GM11168 (cell line): ENCODE measurements around the gene SSH2.

ENCODE experiments used
- in situ Hi-C: fragments of 300-500 bp; cut with MboI; formaldehyde crosslinking; loops from one replicate; pipeline ENCODE4 v1.12.0; 2022; ENCODE audit warnings: low sequenced_read_pairs; ENCODE audit not compliant: unreplicated experiment

SSH2 gene

DNA sequence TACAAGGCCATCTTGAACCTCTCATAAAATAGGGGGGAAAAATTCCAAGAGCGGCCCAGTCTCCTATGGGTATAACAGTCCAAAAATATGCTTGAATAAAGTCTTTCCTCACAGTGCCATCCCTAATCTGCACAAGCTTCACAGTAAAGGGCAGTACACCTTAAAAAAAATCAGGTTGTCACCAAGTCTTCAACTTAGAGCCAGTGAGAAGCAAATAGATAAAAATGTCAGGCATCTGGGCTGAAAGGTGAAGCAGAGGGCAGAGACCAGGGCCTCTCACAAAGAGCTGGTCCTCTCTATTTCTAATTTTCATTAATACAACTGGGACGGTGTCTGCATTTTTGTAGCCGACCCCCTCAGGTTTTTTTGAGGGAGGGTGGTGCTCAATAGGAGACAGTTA is 82.9 kb downstream of the SSH2 start:
- in situ Hi-C loops: no loop called here

DNA sequence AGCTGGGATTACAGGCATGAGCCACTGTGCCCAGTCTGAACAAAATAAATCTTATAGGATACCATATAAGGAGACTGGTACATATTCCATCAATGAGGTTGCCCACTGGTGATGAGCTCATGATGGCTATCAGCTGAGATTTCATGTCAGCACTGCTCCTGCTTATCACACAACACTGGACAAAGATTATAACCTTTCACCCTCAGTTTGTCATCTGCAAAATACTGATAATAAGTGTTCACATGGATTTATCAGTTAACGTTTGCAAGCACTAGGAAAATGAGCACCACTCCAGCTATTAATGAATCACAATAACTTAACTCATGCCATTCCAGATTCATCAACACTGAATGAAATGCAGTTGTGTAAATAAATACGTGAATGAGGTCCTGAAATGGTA is 83.7 kb downstream of the SSH2 start:
- in situ Hi-C loops: no loop called here

DNA sequence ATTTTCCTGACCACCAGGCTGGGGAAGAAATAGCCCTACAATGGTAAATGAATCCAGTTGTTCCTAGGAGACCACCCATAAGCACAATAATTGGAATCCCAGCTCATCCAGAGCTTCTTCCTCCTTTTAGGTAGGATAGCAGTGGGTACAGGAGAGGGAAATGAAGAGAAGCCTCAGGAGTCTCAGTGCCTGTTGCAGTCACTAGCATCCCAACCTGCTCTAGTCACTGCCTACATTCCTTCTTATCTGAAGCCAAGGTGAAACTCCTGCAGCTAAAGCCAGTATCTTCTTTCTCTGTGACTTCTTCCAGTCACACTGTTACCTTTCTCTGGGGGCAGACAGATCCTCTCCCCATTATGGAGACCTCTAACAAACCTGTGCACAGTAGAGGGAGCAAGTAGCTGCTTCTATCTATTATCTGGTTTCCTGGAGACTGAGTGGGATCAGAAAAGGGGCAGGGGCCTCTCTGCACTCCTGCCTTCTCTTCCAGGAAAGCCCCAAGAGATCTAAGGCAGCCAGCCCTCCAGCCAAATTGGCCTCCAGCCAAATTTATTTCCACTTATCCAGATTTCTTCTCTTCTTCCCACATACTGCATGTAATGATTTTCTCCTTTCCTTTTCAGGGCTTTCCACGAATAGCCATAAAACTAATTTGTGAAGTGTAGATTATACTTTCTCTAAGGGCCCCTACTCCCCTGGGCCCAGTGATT is 85.5 kb downstream of the SSH2 start:
- in situ Hi-C loops: no loop called here

DNA sequence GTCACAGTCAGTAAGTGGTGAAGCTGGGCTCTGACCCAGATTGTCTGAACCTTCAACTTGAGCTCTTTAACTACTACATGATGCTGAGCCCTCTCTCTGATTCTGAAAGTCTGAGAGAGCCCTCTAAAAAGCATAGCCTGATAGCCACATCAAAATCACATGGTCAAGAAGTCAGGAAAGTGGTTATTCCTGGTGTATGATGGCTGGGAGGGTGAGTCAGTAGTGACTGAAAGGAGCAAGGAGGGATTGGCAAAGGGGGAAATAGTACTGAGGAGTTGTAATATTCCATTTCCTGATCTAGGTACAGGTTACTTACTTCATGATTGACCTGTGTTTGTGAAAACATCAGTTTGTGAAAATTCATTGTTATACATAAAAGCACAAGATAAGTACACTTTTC is 89.1 kb downstream of the SSH2 start:
- in situ Hi-C loops: no loop called here

DNA sequence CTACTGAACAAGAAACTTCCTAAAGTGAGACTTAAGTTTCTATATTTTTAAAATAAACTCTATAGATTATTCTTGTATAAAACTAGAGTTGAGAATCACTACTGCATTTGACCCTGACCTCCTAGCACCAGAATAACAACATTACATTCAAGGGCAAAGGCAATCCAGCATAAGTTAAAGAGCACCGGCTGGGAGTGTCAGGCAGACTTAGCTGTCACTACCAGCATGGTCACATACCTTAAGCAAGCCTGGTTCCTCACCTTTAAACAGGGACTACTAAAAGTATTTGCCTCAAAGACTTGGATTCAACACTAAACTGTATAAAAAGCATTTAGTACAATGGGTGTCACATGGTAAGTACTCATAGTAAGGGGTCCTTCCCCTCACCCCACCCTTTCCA is 90.4 kb downstream of the SSH2 start:
- in situ Hi-C loops: no loop called here

DNA sequence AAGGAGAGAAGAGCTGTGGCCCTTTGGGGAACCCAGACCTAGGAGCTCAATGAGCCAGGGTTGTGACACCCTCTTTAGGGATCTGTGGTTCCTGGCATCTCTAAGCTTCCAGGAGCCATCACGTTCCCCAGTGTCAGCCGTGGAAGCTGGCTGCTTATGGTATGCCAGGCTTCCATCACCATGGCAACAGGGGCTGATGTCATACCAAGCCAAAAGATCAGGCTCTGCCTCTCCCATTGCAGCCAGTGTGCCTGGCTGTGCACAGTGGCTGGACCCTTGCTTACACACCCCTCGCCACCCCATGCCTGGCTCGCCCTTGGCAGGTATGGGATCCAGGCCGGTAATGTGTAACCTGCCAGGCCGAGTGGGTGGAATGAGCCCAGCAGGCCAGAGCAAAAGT is 91.1 kb downstream of the SSH2 start:
- in situ Hi-C loops: no loop called here

DNA sequence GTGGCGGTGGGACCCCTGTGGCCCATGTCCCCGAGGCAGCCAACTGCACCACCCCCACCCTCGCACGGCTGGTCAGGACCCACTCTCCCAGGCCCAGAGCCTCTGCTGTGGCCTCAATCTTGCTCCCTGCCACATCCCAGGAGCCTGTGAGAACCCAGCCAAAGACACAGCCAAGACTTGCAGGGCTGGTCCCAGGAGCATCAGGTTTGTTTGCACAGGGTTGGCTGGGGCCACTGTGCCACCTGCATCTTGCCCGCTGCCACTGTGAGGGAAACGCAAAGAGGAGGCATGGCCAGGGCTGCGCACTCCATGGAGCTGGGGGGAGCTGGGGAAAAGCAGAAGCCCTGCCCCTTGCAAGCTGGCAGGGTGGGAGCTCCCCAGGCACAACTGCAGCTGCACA is 92.5 kb downstream of the SSH2 start:
- in situ Hi-C loops: no loop called here

DNA sequence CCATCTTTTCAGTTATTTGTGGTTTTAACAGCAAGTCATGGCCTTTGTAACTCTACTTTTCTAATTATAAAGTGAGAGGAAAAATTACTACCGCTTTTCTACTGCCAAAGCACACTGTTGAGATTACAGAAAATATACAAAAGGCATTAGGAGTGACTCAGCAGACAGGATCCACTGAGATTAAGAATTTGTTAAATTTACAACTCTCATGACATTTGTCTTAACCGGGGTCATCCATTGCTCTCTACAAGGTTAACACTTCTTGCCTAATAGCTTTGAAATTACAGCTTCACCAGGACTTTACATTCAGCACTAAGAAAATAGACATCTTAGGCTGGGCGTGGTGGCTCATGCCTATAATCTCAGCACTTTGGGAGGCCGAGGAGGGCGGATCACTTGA is 93.4 kb downstream of the SSH2 start:
- in situ Hi-C loops: no loop called here

DNA sequence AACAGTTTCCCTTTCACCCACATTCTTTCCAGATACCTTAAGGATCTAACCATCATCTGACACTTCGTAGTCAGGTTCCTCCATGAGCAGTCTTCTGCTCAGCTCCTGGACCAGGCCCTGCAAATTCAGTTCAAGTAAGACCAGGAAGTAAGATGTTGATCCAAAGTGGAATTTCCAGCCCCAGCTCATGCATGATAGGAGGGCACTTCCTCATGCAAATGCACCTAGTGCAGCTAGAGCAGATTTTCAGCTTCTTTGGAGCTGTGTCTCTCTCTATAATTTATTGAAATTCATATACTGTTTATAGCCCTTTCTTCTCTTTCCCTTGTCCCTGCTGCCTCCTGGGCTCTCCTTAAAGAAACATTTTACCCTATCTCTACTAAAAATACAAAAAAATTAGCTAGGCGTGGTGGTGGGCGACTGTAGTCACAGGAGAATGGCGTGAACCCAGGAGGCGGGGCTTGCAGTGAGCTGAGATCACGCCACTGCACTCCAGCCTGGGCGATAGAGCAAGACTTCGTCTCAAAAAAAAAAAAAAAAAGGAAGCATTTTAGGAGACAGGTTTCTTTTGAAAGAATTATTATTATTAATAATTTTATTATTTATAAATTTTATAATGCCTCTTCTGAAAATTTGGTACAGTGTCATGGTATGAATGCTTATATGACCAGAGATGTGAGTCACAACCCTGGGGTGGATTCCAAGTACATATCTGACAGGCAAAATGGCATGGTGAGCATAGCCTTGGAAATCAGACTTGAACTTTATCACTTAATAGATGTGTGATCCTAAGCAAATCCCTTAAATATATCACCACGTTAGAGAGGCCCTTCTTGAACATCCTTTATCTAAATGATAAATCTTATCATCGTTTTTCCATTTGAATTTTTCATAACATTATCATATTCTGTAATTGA is 94.3 kb downstream of the SSH2 start:
- in situ Hi-C loops: no loop called here

DNA sequence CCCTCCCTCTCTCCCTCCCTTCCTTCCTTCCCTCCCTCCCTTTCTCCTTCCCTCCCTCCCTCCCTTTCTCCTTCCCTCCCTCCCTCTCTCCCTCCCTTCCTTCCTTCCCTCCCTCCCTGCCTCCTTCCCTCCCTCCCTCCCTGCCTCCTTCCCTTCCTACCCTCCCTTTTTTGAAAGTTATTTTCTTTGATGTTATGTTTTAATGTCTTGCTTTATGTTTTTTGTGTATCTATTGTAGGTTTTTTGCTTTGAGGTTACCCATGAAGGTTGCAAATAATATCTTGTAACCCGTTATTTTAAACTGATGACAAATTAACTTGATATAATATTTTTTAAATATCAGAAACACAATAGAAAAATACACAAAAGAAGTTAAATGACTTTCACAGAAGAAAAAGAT is 96.2 kb downstream of the SSH2 start:
- in situ Hi-C loops: no loop called here

DNA sequence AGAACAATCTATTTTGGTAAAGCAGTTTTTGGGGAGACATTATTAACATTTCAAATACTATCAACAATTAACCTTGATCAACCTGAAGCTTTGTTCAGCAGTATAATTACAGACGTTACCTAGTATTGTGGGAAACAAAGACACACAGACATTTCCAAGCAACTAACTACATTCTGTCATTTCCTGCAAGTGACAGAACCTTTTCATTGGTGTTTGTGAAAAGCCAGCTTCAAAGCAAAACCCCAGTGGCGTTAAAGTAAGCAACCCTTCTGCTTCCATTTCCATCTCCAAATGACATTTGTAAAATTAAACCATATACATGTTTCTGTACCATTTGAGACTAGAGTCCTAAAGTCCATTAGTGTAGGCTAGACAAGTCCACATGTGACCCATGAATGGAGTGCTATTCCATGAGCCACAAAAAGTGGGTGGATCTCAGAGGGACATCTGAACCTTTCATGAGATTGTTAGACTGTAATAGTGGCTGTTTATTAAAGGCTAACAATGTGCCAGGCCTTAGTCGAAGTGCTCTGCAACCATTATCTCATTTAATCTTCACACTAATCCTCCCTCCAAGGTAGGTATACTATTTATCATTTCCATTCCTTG is 101.2 kb downstream of the SSH2 start:
- in situ Hi-C loops: no loop called here

DNA sequence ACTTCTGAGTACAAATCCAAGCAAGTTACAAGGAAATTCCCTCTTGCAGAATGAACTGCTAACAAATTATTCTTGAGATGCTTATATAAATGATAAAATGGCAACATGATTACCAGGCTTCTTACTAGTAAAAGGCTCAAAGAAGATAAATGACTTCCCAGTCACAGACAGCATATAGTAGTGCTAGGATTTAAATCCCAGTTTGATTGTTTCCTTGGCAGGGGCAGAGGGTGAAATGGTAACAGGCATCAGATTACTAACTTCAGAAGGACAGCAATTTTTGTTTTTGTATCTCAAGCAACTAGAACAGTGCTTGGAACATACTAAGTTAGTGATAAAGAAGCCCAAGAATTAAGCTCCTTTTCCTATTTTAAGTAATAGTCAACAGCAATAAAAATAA is 102.8 kb downstream of the SSH2 start:
- in situ Hi-C loops: no loop called here

DNA sequence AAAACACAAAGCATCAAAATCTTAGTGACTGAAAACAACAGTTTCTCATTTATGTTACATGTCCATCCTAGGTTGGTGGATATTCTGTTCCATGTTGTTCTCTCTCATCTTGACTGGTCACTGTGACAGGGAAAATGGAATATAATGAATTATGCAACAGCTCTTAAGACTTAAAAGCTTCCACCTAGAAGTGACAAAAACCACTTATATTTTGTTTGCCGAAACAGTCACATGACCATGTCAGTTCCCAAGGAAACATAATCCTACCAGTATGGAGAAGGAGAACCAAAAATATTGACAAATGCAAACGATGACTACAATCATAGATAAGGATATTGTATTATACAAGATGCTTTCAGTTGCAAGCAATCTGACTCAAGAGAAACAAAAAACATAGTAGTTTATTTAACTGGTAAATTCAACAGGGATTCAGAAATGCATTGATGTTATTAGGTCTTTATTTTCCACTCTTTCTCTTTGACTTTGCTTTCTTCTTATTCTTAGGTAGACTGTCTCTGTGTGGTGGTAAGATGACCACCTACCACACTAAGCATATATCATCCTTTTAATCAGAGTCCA is 103.8 kb downstream of the SSH2 start:
- in situ Hi-C loops: no loop called here

DNA sequence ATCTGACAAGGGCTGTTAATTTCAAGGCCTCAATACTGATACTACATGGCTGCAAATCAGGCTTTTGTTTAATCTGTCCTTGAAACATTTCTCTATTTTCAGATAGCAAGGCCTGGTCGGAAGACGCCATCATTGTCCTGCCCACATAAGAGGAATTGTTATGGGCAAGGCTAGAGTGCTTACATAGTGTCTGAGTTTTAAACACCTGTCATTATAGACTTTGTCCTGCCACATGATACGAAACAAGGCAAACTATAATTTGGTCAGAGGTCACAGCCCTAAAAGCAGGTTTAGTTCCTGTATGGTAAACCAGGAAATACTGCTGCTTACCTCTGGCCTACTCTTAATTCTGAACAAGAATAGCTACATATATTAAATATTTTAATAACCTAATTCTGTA is 104.4 kb downstream of the SSH2 start:
- in situ Hi-C loops: no loop called here

DNA sequence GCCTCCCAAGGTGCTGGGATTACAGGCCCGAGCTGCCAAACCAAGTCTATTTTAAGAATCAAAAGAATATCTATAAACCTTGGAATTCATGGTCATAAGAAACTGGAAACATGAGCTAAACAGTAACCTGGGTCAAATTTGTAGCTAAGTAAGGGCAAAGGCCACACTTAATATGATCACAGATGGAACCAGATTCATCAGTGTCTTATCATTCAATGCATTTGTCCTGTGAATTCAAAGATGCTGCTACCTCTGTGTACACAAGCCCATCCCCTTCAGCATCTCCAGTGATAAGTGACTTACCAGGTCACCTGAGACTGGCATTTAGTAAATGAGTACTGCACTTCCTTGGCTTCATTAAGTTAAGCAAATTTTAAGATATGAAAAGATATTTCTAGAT is 108.1 kb downstream of the SSH2 start:
- in situ Hi-C loops: no loop called here

DNA sequence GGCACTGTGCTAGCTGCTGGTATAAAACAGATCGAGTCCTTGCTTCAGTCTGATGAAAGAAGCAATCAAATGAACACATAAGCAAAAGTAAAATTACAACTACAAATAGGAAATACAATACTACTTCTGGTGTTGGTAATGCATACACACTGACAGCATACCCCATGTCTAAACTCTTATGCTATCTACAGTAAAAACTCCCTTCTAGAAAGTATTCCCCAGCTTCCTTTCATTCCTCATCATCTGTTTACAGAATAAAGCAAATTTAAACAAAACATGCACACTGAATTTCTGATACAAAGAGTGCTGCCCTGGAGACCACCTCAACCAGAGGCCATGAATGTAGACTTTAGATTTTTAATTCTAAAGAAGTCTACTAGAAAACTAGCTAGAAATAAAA is 109.6 kb downstream of the SSH2 start:
- in situ Hi-C loops: no loop called here

DNA sequence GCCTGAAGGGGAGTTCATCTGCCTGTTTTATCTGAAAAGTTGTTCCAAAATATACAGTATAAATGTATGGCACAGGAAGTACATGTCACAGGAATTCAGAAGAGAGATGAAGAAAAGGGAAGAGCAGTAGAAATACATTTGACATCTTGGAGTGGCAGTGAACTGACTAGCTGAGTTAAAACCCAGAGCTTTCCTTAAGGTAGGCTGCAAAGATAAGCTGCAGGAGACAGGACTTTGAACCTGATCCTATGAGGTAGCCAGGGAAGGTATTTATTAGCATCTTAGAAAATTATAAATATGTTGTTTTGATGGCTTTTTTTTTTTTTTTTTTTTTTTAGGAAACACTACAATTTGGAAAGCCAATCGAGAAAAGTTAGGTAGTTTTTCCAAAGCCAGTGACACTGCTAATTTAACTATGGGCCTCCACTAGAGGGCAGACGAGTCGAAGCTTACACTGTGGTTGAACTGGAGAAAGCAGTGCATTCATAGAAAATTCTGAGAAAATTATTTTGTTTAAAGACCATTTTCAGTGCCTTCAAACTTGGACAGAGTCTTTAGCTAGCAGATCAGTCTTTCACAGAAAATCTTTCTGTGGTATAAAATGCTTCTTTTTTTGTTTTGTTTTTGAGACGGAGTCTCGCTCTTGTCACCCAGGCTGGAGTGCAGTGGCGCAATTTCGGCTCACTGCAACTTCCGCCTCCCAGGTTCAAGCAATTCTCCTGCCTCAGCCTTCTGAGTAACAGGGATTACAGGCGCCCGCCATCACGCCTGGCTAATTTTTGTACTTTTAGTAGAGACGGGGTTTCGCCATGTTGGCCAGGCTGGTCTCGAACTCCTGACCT is 122.3 kb downstream of the SSH2 start:
- in situ Hi-C loops: loop anchor here (5.0 kb wide), 1 partner anchor 125 kb away; the partner anchor contains the start of gene SSH2

DNA sequence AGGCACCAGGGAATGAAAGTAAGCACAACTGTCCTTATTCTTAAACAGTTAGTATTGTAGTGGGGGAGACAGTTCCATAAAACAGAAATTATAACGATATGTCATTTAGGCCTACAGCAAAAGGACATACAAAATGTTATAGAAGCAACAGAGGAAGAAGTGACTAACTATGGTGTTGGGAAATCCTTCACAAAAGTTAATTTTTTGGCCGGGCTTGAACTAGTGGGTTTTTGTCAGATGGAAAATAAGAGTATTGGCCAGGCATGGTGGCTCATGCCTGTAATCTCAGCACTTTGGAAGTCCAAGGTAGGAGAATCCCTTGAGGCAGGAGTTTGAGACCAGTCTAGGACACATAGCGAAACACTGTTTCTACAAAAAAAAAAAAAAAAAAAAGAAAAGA is 127.8 kb downstream of the SSH2 start:
- in situ Hi-C loops: no loop called here

DNA sequence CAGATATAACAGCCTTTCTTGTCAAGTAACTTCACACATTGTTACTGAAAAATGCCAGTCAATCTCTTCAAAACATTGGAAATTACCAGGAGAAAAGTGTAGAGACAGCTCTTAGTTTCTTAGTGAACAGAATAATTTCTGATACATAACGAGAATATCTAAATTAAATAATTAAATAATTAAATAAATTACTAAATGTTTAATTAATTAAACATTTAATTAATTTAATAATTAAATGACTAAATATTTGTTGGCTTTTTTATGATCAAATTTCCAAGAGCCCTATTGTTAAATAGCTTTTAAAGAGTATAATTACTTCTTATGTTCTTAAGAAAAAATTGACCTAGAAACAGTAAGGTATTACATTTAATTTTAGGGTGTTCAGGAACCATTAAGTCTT is 129.6 kb downstream of the SSH2 start:
- in situ Hi-C loops: no loop called here

DNA sequence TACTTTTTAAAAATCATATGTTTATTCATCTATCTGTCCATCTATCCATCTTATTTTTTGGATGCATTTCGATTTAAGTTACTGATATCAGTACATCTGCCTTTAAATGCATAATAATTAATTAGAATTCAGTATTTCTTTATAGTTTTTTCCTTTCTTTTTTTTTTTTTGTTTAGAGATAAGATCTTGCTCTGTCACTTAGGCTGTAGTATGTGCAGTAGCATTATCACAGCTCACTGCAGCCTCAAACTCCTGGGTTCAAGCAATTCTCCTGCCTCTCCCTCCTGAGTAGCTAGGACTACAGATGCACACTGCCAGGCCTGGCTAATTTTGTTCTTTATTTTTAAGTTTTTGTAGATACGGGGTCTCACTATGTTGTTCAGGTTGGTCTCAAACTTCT is 133.4 kb downstream of the SSH2 start:
- in situ Hi-C loops: no loop called here
